Activated CD8-positive, alpha-beta memory T cell treated with anti-CD3 and anti-CD28 coated beads, Interleukin-2, amount 10 ng/mL, durations not matched to agents 7 days and 5 days (primary cell): ENCODE data around the gene CSRP1. TPM values are rescaled to one million over a fixed set of nuclear protein-coding genes. Genes with fewer than 3 reads are reported as not detected.
A peak's percentile ranks its signal among the peaks of the same experiment; 100 is the strongest.

Experiments
- ATAC-seq: fragments of 150-1000 bp; cut with Tn5 transposase; one replicate; pipeline ENCODE4 v1.10.0; 2021; ENCODE audit warnings: moderate library complexity
- CTCF ChIA-PET: fragments of 350-600 bp; sonication (Branson Sonifier 250); formaldehyde crosslinking; loops from one replicate; lab custom pipeline; 2021; ENCODE audit warnings: antibody characterized with exemption; lab: Charles Lee
- DNase-seq: peaks from one replicate; pipeline ENCODE4 v3.0.0-alpha.2; 2020
- H3K27ac Mint-ChIP-seq: one replicate; pipeline ENCODE4 v1.8.0; 2021; ENCODE audit warnings: mild to moderate bottlenecking, mixed read lengths
- H3K27me3 Mint-ChIP-seq: one replicate; pipeline ENCODE4 v1.8.0; 2021; ENCODE audit warnings: mixed read lengths
- H3K36me3 Mint-ChIP-seq: one replicate; pipeline ENCODE4 v1.8.0; 2021; ENCODE audit warnings: mild to moderate bottlenecking, mixed read lengths
- H3K4me1 Mint-ChIP-seq: one replicate; pipeline ENCODE4 v1.8.0; 2021; ENCODE audit warnings: mixed read lengths
- H3K4me3 Mint-ChIP-seq: one replicate; pipeline ENCODE4 v1.8.0; 2021; ENCODE audit warnings: mild to moderate bottlenecking, moderate library complexity, mixed read lengths
- H3K9me3 Mint-ChIP-seq: one replicate; pipeline ENCODE4 v1.8.0; 2022; ENCODE audit warnings: low read depth, mixed read lengths
- total RNA-seq, 2 experiments: library from RNA; stranded (reverse); gene quantifications; one replicate each; pipeline ENCODE4 v1.2.3, GENCODE V29; 2021

Gene CSRP1
- total RNA-seq, 2 experiments from 2014 or later: 71.7 to 78.3 TPM

DNA sequence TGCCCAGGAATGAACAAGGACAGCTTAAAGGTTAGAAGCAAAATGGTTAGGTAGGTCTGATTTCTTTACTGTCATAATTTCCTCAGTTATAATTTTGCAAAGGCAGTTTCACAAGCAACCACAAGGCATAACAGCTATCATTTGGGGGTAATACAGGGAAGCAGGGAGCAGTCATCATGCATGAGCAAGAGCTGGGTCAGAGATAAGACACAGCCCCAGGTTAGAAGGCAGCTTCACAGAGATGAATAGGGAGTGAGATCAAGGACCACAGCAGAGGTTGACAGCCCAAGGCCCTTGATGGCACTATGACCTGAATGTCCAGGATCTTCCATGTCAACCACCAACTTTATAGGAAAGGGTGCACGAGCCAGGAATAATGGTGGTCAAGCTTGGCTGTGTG, 9.0 kb upstream of the CSRP1 start:
- Mint-ChIP-seq H3K27me3 (no peaks in the 10 kb centered on the region), H3K27ac (no peak overlapping the region), H3K9me3 (no peaks in the 10 kb centered on the region), H3K36me3 (no peaks in the 10 kb centered on the region), H3K4me1 (peaks cover 23% of the 10 kb centered on the region), H3K4me3 (no peak overlapping the region)
- no peak for DNase-seq
- peak; percentile 45 for ATAC-seq
- CTCF ChIA-PET: interaction anchor here (1.3 to 24.1 kb wide), 4 partner anchors 17 to 80 kb away, joined by 3 to 597 read pairs (median 90); no protein-coding TSS in a partner anchor

DNA sequence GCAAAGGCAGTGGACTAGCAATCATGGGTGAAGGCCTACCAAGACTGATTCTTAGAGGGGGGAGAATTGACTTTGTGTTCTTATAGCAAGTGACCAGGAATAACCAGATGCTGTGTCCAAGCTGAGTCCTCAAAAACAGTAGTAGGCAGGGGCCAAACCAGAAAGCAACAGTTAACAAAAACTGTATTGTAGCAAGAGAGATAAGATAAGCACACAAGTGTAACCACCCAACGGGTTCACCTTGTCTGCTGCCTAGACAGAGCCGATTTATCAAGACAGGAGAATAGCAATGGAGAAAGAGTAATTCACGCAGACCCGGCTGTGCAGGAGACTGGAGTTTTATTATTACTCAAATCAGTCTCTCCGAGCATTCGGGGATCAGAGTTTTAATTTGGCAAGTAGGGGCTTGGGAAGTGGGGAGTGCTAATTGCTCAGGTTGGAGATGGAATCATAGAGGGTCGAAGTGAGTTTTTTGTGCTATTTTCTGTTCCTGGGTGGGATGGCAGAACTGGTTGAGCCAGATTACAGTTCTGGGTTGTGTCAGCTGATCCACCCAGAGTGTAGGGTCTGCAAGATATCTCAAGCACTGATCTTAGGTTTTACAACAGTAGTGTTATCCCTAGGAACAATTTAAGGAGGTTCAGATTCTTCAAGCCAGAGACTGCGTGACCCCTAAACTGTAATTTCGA, 8.3 kb upstream of the CSRP1 start:
- Mint-ChIP-seq H3K27me3 (no peaks in the 10 kb centered on the region), H3K27ac (no peak overlapping the region), H3K4me3 (no peak overlapping the region), H3K4me1 (peaks cover 23% of the 10 kb centered on the region), H3K36me3 (no peaks in the 10 kb centered on the region), H3K9me3 (no peaks in the 10 kb centered on the region)
- ATAC-seq (no peak), DNase-seq (no peak)
- CTCF ChIA-PET: interaction anchor here (1.3 to 24.1 kb wide), 4 partner anchors 16 to 79 kb away, joined by 3 to 597 read pairs (median 90); no protein-coding TSS in a partner anchor

DNA sequence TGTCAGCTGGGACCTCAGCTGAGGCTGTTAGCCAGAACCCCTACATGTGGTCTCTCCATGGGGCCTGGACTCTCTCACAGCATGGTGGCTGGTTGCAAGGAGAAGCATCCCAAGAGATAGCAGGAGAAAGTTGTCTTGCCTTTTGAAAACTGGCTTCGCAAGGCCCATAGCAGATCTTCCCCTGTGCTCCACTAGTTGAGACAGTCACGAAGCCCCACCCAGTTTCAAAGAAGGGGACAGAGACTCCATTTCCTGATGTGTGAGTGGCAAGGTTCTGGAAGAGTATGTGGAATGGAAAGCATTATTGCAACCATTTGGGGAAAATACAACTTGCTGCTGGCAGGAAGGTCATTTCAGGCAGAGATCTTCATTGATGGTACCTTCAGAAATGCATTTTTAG, 7.5 kb upstream of the CSRP1 start:
- ATAC-seq (no peak), DNase-seq (no peak)
- Mint-ChIP-seq H3K4me3 (no peak overlapping the region), H3K9me3 (no peaks in the 10 kb centered on the region), H3K36me3 (peaks cover 3% of the 10 kb centered on the region), H3K4me1 (peaks cover 30% of the 10 kb centered on the region), H3K27ac (no peak overlapping the region), H3K27me3 (no peaks in the 10 kb centered on the region)
- CTCF ChIA-PET: interaction anchor here (2.1 to 24.1 kb wide), 7 partner anchors 12 to 79 kb away, joined by 12 to 597 read pairs (median 45); partner anchors contain the start of gene NAV1

DNA sequence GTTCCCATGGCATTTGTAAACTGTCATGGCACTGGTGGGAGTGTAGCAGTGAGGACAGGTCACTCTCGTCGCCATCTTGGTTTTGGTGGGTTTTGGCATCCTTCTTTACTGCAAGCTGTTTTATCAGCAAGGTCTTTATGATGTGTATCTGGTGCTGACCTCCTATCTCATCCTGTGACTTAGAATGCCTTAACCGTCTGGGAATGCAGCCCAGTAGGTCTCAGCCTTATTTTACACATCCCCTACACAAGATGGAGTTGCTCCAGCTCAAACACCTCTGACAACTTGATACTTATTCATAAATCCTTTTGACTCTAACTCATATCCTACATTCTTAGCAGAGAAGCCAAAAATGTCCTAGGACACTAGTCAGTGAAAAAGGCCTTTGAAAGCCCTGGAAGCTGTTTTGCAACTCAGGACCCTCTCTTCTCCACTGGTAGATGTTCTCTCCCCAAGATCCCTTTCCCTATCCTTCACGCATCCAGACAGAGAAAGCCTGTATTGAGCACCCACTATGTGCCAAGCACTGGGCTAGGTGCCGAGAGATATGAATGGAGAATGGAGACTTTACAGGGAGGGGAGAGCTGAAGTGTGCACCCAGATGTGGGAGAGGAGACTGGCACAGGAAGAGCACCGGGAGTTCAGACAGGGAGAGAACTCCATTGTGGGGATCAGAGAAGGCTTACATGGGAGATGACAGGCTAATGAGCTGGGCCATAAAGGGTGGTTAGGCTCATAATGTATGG, 6.7 kb upstream of the CSRP1 start:
- CTCF ChIA-PET: interaction anchor here (0.7 to 24.1 kb wide), 32 partner anchors 9 to 469 kb away, joined by 3 to 597 read pairs (median 6); partner anchors contain the start of genes NAV1, PHLDA3, RNPEP and TIMM17A
- H3K4me1 Mint-ChIP-seq: peaks cover 38% of the 10 kb centered on the region
- H3K4me3 Mint-ChIP-seq: no peak overlapping the region
- H3K36me3 Mint-ChIP-seq: peaks cover 3% of the 10 kb centered on the region
- no peak overlapping the region for H3K27ac Mint-ChIP-seq
- ATAC-seq (no peak), DNase-seq (no peak)
- no peaks in the 10 kb centered on the region for H3K9me3 Mint-ChIP-seq
- H3K27me3 Mint-ChIP-seq: no peaks in the 10 kb centered on the region

DNA sequence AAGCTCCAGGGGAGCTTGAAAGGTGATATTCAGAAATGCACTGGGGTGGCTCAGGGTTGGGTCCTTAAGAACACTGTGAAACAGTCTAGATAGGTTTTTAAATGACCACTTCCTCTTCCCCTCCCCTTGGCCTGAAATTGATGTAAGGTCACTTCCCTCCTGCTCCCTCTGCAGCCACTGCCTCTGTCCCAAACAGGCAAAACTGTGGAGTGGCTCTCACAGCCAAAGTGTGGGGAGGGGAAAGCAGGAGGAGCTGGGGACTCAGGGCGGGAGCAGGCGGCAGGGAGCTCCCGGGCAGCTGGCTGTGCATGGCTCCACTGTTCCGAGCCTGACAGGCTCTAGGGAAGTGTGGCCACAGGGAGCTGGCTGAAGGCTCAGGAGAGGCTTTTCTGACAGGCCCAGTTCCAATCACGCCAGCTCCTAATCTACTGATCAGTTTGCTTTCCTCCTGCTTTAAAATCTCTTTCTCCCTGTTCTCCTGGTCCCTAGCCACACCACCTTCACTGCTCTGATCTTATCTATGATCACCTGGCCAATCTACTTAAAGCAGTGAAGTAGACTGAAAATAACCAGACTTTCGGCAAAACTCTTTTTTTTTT, 5.1 kb upstream of the CSRP1 start:
- H3K4me3 Mint-ChIP-seq: no peak overlapping the region
- peaks cover 3% of the 10 kb centered on the region for H3K36me3 Mint-ChIP-seq
- peaks cover 48% of the 10 kb centered on the region for H3K4me1 Mint-ChIP-seq
- DNase-seq: no peak
- H3K27me3 Mint-ChIP-seq: no peaks in the 10 kb centered on the region
- H3K9me3 Mint-ChIP-seq: no peaks in the 10 kb centered on the region
- no peak overlapping the region for H3K27ac Mint-ChIP-seq
- no peak for ATAC-seq
- CTCF ChIA-PET: interaction anchor here (0.9 to 24.1 kb wide), 24 partner anchors 9 to 334 kb away, joined by 3 to 597 read pairs (median 12); partner anchors contain the start of genes NAV1 and PHLDA3

DNA sequence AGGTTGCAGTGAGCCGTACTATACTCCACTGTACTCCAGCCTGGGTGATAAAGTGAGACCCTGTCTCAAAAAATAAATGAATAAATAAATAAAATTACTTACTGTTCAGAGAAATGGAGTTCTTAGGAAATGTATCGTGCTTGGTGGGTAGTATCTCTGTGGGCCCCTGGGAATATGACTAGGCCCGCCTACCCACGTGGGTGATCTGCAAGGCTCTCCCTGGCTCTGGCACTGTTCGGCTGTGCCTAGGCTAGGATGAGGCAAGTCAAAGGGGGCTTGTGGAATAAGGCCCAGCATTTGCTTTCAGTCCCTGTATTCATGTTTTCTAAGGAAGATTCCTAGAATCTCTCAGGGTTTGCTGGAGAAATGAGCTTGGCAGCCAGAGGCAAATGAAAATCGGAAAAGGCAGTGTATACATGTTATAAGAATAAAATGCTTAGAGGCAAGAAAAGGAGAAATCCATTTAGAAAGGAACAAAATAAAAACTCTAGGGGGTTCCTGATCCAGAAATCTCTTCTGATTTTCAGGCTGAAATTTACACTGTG, 4.5 kb upstream of the CSRP1 start:
- no peaks in the 10 kb centered on the region for H3K27me3 Mint-ChIP-seq
- CTCF ChIA-PET: interaction anchor here (0.9 to 24.1 kb wide), 19 partner anchors 9 to 318 kb away, joined by 3 to 597 read pairs (median 14); partner anchors contain the start of gene PHLDA3
- H3K9me3 Mint-ChIP-seq: no peaks in the 10 kb centered on the region
- no peak for ATAC-seq
- H3K27ac Mint-ChIP-seq: no peak overlapping the region
- DNase-seq: no peak
- H3K4me1 Mint-ChIP-seq: peaks cover 47% of the 10 kb centered on the region
- H3K36me3 Mint-ChIP-seq: peaks cover 3% of the 10 kb centered on the region
- H3K4me3 Mint-ChIP-seq: no peak overlapping the region

DNA sequence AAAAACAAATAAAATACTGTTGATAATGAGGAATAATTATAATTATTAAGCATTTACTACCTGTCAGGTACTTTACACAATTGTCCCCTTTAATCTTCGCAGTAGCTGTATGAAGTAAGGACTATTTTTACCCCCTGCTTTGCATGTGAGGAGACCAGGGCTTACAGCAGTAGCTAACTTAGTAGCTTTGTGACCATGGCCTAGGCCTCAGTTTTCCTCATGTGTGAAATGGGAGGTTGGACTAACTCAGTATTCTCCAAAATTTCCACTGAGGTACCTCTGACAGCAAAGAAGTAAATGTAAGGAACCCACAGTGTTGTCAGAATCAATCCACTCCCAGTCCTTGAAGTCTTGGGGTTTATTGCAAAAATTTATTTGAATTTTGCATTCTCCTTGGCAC, 3.8 kb upstream of the CSRP1 start:
- CTCF ChIA-PET: interaction anchor here (0.8 to 24.1 kb wide), 7 partner anchors 8 to 75 kb away, joined by 3 to 597 read pairs (median 45); partner anchors contain the start of gene PHLDA3
- Mint-ChIP-seq H3K4me1 (peaks cover 49% of the 10 kb centered on the region), H3K27me3 (no peaks in the 10 kb centered on the region), H3K4me3 (no peak overlapping the region), H3K36me3 (peaks cover 5% of the 10 kb centered on the region), H3K9me3 (no peaks in the 10 kb centered on the region), H3K27ac (no peak overlapping the region)
- DNase-seq (no peak), ATAC-seq (no peak)

DNA sequence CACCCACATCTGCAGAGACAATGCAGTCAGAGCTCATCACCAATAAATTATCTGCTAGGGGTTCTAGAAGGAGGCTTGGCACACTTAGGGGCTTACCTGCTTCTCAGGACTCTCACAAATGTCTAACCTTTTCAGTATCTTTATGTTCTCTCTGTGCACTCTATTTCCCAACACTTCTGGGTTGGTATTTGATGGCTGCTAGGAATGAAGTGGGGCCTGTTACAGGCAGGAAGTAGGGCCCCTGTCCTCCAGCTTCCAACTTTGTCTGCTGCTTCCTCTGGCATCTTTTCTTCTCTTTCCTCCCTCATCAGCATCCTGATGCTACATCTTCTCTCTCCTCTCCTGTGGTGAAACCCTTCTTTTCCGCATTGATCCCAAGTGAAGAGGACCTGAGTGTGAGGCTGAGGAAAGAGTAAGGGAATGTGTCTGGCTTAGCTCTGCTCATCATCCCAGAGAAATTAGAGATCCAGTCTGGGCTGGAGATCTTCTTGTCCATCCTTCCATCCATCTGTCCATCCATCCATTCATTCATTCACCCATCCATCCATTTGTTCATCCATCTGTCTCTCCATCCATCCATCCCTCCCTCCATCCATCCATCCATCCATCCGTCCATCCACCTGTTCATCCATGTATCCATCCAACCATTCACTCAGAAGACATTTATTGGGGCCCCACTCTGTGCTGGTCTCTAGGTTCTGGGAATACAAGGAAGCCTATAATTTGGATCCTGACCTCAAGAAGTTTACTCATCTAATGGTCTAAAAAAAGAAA, 2.9 kb upstream of the CSRP1 start:
- ATAC-seq (no peak), DNase-seq (no peak)
- Mint-ChIP-seq H3K9me3 (no peaks in the 10 kb centered on the region), H3K36me3 (peaks cover 5% of the 10 kb centered on the region), H3K27ac (peak overlapping the region; percentile 47), H3K4me3 (no peak overlapping the region), H3K27me3 (no peaks in the 10 kb centered on the region), H3K4me1 (peaks cover 52% of the 10 kb centered on the region)
- CTCF ChIA-PET: interaction anchor here (0.8 to 24.1 kb wide), 4 partner anchors 22 to 74 kb away, joined by 3 to 597 read pairs (median 24); no protein-coding TSS in a partner anchor

DNA sequence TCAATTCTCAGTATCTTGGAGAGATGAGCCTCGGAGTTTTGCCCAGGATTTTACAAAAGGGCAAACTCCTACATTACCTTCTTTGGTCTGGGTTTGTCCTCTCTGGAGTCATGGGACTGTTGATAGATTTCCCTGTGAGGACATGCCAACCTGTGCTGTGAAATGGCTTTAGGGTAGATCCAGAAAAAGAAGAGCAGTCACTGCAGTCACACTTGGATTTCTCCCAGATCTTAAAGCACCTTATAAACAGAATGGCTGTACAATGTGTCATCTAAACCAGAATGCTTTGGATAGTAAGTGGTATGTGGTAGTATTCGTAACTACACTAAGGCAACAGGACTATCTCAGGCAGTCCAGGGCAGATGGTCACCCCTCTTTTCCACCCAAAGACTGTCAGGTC, 1.9 kb upstream of the CSRP1 start:
- no peak overlapping the region for H3K27ac Mint-ChIP-seq
- no peaks in the 10 kb centered on the region for H3K9me3 Mint-ChIP-seq
- CTCF ChIA-PET: interaction anchor here (0.9 to 24.1 kb wide), 2 partner anchors 21 to 61 kb away, joined by 4 to 597 read pairs; no protein-coding TSS in a partner anchor
- H3K27me3 Mint-ChIP-seq: no peaks in the 10 kb centered on the region
- H3K4me3 Mint-ChIP-seq: no peak overlapping the region
- DNase-seq: no peak
- peaks cover 56% of the 10 kb centered on the region for H3K4me1 Mint-ChIP-seq
- peaks cover 5% of the 10 kb centered on the region for H3K36me3 Mint-ChIP-seq
- no peak for ATAC-seq

DNA sequence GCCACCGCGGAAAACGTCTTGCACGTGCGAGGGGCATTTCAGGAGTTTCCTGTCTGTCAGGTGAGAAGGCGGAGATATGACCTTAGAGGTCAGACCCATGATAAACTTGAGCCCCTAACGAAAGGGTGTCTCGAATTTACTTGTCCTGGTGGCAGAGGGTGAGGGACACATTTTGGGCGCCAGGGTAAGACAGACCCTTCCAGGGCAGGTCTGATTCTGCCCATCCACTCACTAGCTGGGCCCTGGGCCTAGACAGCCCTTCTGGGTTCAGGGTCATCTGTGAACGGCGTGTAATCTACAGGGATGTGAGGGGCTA, 395 bp upstream of the CSRP1 start:
- Mint-ChIP-seq H3K4me1 (peaks cover 58% of the 10 kb centered on the region), H3K4me3 (peak overlapping the region; percentile 94), H3K27me3 (no peaks in the 10 kb centered on the region), H3K9me3 (no peaks in the 10 kb centered on the region), H3K36me3 (peaks cover 5% of the 10 kb centered on the region), H3K27ac (peak overlapping the region; percentile 89)
- CTCF ChIA-PET: interaction anchor here (0.8 to 24.1 kb wide), 7 partner anchors 9 to 202 kb away, joined by 3 to 597 read pairs (median 4); partner anchors contain the start of gene PHLDA3
- ATAC-seq (peak; percentile 10), DNase-seq (no peak)

DNA sequence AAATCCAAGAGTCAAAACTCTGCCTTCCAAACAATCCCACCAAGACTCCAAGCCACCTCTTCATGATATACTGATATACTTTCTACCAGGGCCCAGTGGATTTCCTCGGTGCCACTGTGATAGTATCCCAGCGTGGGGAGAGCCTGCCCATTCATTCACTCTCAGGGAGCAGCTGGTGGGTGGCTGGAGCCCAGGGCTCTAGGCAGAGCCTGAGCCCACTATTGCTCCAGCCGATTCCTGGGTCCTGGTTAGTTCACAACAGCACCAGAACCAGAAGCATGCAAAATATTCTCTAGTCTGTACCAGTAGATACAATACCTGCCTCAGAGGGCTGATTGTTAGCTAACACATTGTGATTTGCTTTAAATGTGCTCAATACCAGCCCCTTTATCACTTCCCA, 831 bp downstream of the CSRP1 start:
- ATAC-seq (no peak), DNase-seq (no peak)
- CTCF ChIA-PET: interaction anchor here (0.6 to 24.1 kb wide), 4 partner anchors 19 to 73 kb away, joined by 3 to 597 read pairs (median 4); no protein-coding TSS in a partner anchor
- peak overlapping the region; percentile 90 for H3K27ac Mint-ChIP-seq
- H3K27me3 Mint-ChIP-seq: no peaks in the 10 kb centered on the region
- peak overlapping the region; percentile 94 for H3K4me3 Mint-ChIP-seq
- no peaks in the 10 kb centered on the region for H3K9me3 Mint-ChIP-seq
- peaks cover 5% of the 10 kb centered on the region for H3K36me3 Mint-ChIP-seq
- H3K4me1 Mint-ChIP-seq: peaks cover 51% of the 10 kb centered on the region

DNA sequence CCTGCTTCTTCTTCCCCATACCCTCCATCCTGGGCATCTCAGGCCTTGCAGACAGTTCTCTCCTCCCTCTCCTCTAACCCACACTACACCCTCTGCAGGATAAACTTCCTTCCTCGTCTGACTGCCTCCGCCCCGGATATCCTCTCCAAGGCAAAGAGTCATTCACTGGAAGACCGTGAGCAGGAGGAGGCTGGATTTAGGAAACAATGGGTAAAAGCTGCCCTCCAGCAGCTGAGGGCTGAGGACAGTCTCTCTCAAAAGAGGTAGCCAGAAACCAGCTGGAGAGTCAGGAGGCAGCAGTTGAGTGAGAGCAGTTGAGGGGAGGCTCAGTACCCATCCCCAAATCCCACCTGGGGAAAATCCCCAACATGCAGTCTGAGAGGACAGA, 1.4 kb downstream of the CSRP1 start:
- Mint-ChIP-seq H3K9me3 (no peaks in the 10 kb centered on the region), H3K4me1 (peaks cover 51% of the 10 kb centered on the region), H3K4me3 (peak overlapping the region; percentile 94), H3K27ac (peak overlapping the region; percentile 47), H3K36me3 (peaks cover 5% of the 10 kb centered on the region), H3K27me3 (no peaks in the 10 kb centered on the region)
- ATAC-seq: no peak
- CTCF ChIA-PET: interaction anchor here (0.6 to 24.1 kb wide), 4 partner anchors 7 to 70 kb away, joined by 3 to 597 read pairs (median 40); no protein-coding TSS in a partner anchor
- no peak for DNase-seq
